ENCODE measurements around the gene DNAAF5.
A peak's percentile ranks its signal among the peaks of the same experiment; 100 is the strongest.

The DNAAF5 gene

GRCh38 chr7:726084-726853 is at the start of gene DNAAF5:
Gene DNAAF5, plus strand, starts transcription at chr7:726699. Its CDS starts 22 bp downstream, at chr7:726721.
- DNase-seq (ENCODE audit: low spot score), result peak; percentile 97

GRCh38 chr7:676972-677385 is 49.5 kb upstream of the DNAAF5 start:
- DNase-seq (ENCODE audit: low spot score), result no peak

More at GRCh38 chr7:726084-726853, at the start of gene DNAAF5:
- TF ChIP-seq CTCF (IDR thresholded peaks at IDR 0.05; ENCODE audit: extremely low read depth, missing control alignments), result no peak

GRCh38 chr7:680411-681127 is 45.9 kb upstream of the DNAAF5 start:
- DNase-seq (ENCODE audit: low spot score), result no peak
- TF ChIP-seq CTCF (IDR thresholded peaks at IDR 0.05; ENCODE audit: extremely low read depth, missing control alignments), result no peak

More at GRCh38 chr7:676972-677385, 49.5 kb upstream of the DNAAF5 start:
- TF ChIP-seq CTCF (IDR thresholded peaks at IDR 0.05; ENCODE audit: extremely low read depth, missing control alignments), result no peak

- no peak for TF ChIP-seq CTCF (IDR thresholded peaks at IDR 0.05; ENCODE audit: extremely low read depth, missing control alignments)
- DNase-seq (ENCODE audit: low spot score), result no peak
Measured at GRCh38 chr7:681551-682307, 44.8 kb upstream of the DNAAF5 start.

GRCh38 chr7:682810-683209 is 43.7 kb upstream of the DNAAF5 start:
- DNase-seq (ENCODE audit: low spot score), result no peak
- TF ChIP-seq CTCF (IDR thresholded peaks at IDR 0.05; ENCODE audit: extremely low read depth, missing control alignments), result no peak

GRCh38 chr7:683526-684205 is 42.8 kb upstream of the DNAAF5 start:
- no peak for TF ChIP-seq CTCF (IDR thresholded peaks at IDR 0.05; ENCODE audit: extremely low read depth, missing control alignments)
- no peak for DNase-seq (ENCODE audit: low spot score)
